ENCODE results near the gene AFAP1.

- TF ChIP-seq CTCF (tag by site-specific recombination; IDR thresholded peaks at IDR 0.05) = no peak
- TF ChIP-seq ZNF394 (tag by site-specific recombination; IDR thresholded peaks at IDR 0.05; ENCODE audit: borderline replicate concordance) = no peak
- TF ChIP-seq ZBTB21 (tag by site-specific recombination; IDR thresholded peaks at IDR 0.05) = no peak
- TF ChIP-seq ZNF146 (tag by site-specific recombination; IDR thresholded peaks at IDR 0.05) = no peak
- TF ChIP-seq KLF1 (tag by site-specific recombination; IDR thresholded peaks at IDR 0.05) = no peak
Measured at GRCh38 chr4:7745301-7745885, 194.3 kb downstream of the AFAP1 start.
